ENCODE measurements around the gene ALPK3.
"Not testable (repeated sequence)": the region's sequence is repeated elsewhere in the genome, so short reads cannot be mapped to it uniquely, and the experiment has no call there.

ALPK3 gene

DNA sequence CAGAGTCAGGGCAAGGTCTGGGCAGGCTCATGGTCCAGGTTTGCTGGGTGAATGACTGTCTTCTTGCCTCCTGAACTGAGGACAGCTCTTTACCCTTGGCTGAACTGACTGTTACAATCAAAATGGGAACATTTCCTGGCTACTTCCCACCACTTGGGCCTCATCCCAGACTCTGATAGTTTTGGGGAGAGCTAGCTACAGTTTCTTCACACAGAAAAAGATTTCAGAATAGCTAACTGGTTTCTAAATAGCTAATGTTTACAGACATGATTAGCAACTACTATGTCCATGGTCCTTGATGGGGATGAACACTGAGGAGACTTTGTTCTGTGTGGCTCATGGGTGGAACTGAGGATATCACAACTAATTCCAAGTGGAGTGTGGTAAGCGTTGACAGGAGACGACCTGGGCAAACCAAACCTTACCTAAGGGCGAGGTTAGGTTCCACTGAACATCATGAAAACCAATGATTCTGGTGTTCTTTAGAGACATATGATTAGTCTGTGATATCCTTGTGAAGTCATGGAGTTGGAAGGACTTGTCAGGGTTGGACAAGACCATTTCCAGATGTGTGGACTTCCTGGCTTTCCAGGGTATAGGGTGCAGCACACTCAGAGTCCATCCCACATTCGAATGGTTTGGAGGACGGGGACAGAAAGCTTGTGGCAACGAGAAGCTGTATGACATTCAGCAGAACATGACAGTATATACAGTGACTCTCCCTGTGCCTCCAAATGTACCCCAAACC lies 7.3 kb downstream of the ALPK3 start:
- no peak for DNase-seq

DNA sequence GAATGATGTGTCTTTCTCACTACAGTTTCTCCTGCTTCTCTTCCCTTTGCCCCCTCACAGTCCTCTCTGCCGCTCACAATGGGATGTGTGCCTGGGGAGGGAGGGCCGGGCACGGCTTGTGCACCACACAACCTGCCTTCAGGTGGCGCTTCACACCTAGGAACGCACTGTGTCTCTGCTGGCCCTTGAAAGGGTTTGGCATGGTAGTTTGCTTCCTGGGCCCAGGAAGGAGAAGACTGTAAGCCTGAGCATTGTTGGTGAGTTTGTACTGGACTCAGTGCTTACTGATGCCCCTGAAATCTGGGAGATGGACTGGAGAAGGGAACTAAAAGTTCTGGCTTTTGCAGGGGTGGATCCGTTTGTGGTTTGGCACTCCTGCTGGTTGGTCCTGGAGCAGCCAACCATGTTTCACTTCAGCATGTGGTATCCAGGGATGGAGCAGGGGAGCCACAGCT lies 9.2 kb downstream of the ALPK3 start:
- DNase-seq = no peak

DNA sequence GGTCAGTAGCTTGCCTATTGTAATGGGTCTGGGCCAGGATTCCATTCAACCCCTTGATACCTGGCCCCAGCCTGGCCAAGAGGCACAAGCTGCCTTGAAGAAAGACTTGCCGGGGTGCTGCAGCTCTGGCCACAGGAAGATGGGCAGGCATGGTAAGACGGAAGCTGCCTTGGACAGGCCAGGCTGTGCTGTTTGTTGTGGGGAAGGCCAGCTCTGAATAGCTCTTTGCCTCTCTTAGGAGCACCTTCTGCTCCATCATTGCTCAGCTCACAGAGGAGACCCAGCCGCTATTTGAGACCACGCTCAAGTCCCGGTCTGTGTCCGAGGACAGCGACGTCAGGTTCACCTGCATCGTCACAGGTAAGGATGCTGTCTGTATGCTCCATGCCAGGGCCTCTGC lies 10.1 kb downstream of the ALPK3 start:
- no peak for DNase-seq

DNA sequence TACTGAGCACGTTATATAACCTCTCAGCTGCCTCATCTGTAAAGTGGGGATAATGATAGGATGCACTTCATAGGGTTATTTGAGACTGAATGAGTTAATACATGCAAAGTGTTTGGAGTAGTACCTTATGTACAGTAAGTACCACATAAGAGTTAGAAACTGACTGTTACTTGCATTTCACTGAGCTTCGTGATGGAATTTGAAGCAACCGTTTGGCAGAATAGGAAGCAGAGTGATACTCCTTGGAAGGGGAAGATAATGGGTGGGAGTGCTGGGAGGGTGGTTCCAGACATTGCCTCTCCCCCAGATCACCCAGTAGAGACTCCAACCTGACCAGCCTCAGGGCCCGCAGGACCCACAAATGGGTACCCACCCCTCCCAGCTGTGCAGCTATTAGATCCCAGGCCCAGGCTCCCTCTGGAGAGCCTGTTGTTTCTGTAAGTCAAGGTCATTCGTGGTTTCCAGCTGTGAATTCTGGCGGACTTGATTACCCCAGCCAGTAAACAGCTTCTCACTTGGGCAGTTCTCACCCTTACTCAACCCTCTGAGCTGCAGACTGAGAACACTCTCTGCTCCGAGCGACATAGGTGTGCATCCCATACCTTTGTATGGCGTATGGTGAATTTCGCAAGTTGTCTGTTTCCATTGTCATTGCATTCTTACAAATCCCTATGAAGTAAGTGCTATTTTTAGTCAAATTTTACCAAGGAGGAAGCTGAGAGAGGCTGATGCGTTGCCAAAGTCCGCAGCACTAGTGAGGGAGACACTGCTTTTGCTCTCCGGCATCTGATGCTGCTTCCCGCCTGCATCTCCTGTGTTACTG lies 11.1 kb downstream of the ALPK3 start:
- no peak for DNase-seq

DNA sequence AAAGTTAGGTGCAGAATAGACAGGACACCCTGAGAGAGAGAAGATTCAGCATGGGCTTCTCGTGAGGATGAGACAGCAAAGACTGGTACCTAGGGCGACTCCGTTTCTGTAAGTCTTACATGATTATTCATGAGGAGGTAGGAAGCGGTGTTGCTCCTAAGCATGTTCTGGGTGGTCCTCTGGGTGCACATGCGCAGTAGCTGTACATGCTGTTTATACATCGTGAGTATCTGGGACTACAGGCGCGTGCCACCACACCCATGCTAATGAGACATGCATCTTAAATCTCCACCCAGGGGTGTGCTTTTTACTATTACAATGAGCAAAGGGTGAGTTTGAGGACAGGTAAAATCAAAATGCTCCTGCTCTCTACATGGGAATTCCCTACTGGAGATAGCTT lies 12.3 kb downstream of the ALPK3 start:
- no peak for DNase-seq

DNA sequence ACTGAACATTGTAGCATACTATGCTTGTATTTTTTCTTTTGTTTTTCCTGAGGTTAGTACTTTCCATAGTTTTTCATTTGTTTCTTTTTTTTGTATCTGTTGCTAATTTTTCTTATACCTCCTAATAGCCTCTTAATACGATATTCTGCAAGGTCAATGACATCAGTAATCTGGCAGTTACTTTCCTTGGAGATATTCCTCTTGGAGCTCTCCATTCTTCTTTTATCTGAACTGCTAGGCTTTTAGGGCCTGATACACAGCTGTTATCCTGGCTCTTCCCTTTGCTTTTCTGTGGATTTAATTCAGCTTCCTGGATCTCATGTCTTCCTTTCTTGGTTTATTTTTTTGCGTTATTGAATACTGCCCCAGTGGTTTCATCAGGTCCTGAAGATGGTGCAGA lies 12.9 kb downstream of the ALPK3 start:
- no peak for DNase-seq

DNA sequence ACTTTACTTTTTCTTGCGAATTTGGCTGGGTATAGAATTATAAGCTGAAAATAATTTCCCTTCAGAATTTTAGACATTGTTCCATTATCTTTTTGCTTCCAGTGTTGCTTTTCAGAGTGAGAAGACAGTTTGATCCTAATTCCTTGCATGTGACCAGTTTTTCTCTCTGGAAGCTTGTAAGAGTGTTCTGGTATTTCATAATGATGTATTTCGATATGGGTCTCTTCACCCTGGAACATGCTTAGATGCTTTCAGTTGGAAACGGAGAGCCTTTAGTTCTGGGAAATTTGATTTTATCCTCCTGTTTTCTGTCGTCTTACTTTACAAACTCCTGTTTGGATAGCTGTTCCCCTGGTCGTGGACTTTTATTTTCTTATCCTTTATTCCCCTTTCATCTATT lies 13.9 kb downstream of the ALPK3 start:
- no peak for DNase-seq

DNA sequence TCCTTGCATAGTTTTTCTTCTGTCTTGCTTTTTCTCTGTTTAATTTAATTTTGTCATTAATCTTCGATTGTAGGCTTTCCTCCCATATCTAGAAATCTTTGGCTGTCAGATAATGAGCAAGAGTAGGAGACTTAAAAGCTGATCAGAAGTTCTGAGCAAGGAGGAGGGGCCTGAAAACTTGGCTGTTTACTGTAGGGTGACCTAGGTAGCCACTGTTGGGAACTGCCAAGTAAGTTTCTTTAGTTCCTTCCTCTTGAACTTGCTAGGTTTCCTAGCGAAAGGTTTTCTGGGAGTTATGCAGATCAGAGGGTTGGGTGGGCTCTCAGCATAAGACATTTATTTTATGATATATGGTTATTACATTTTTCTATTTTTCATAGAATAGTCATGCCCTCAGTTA lies 14.5 kb downstream of the ALPK3 start:
- no peak for DNase-seq

DNA sequence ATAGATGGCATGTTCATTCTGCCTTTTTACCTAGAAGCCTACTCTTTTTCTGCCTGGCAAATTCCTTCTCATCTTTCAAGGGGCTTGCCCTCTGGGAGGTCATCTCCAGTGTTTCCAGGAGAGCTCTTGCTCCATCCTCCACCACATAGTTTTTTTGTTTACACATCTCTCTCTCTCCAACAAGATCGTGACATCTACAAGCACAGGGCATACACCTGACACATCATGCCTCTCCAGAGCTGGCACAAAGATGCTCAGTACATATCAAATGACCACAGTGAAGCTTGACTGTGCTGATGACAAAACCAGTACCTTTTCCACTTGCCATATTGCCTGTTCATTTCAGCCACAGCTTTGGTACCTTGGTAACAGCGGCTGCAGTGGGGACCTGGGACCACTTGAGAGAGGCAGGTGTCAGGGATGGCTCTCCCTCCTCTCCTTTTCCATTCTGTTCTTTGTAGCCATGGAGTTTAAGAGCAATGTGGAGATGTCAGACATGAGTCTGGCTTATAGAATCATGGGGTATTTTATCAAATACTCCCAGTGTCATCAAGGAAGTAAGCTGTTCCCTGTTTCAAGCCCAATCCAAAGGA lies 15.4 kb downstream of the ALPK3 start:
- no peak for DNase-seq

DNA sequence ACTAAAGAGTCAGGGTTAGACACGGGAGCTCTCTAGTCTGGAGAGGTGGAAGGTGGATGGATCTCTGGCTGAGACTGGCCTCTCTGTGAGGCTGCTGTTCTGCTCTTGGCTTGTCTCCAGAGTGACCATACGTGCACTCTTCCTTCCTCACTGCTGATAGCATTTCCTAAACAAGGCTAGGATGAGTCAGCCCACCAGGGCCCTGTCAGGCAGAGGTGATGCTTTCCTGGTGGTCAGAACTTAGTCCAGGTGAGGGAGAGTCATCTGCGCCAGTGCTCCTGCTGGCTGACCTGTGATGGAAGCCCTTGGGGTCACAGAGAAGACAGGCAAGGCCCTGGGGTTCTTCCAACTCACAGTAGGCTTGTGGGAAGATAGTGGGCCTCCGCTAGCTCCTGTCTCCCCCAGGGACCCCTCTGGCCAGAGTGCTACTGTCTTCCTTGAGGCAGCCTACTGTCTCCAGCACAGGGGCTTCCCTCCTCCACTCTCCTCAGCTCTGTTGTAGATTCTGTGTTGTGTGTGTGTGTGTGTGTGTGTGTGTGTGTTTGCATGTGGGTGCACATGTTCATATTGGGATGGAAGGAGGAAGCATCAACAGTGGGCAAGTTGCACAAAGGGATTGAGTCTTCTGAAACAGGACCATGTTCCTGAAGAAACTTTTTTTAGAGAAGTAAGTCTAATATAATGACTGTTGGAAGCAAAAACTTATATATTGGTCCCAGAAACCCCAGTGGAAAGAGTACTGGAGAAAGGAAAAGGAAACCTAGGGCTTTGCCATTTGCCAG lies 16.5 kb downstream of the ALPK3 start:
- no peak for DNase-seq

DNA sequence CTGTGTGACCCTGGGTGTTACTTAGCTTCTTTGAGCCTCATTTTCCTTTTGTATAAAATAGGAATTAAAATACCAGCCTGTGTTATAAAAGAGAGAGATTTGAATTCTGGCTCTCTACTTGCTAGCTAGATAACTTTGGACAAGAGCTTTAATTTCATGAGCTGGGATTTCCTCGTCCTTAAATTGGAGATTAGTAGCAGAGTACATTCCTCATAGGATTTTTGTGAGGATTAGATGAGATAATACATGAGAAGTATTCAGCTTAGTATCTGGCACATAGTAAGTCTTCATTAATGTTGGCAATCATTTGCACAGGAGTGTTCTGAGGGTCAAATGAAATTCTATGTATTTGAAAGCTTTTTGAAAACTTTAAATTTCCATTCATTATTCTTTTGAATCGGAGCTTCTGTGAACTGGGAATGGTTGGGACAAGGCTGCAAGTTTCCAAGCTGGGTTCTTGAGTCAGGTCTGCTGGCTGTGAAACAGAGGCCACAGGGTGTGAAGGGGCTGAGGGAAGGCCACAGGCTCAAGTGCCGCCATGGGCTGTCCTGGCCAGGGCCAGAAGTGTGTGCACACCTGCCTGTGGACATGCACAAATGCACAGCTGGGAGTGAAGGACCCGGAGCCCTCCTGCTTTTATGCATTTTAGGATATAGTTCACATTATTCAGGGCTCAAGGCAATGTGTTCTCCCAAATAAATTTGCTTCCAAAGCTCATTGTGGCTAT lies 17.2 kb downstream of the ALPK3 start:
- no peak for DNase-seq

DNA sequence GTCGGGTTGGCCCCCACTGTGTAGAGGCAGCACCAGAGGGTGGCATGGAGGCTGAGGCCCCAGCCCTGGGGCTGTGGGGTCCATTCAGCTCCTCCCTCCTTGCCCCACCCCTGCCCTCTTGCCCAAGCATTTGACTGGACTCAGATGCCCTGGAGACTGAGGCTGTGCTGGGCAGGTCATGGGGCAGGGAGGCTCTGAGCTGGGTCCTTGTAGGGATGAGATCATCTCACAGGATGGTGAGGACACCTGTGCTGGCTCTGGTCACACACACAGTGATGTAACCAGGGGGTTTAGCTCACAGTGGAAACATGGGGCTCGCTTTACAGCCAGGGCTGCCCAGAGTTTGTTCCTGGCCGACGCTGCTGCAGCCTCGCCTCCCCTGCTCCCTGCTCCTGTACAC lies 17.8 kb downstream of the ALPK3 start:
- no peak for DNase-seq

DNA sequence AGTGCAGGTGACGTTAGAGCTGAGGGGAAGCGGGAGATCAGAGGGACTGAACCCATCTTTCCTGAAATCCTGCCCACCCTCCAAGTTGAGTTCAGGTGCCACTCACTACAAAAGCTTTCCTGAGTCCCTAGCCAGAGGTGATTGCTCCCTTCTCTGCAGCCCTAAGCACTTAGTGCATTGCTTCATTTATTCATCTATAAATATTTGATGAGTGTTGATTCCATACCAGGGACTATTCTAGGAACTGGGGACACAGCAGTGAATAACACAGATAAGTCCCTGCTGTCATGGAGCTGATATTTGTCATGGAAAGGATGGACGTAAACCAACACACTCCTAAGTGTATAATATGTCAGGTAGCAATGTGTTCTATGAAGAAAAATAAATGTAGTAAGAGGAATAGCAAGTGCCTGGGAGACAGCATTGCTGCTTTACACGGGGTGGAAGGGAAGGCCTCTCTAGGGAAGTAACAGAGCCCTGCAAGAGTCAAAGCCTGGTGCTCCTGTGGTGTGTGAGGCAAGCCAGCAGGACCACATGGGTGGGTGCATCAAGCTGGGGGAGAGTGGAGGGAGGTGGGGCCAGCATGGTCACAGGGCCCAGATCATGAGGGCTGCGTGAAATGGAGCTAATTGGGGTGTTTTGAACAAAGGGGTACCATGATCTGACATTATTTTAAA lies 18.6 kb downstream of the ALPK3 start:
- no peak for DNase-seq

DNA sequence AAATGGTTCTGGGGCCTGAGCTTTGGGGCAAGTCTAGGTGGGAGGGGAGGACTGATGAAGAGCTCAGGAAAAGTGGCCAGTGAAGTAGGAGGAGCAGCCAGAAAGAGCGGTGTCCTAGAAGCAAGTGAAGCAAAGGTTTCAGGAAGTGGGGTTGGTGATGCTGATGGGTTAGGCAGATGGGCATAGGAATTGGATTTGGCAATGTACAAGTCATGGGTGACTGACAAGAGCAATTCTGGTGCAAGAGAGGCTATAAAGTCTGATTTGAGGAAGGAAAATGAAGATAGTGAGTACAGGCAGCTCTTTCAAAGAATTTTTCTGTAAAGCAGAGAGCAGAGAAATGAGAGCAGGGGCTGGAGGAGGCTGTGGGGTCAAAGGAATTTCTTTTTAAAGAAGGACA lies 19.7 kb downstream of the ALPK3 start:
- no peak for DNase-seq

DNA sequence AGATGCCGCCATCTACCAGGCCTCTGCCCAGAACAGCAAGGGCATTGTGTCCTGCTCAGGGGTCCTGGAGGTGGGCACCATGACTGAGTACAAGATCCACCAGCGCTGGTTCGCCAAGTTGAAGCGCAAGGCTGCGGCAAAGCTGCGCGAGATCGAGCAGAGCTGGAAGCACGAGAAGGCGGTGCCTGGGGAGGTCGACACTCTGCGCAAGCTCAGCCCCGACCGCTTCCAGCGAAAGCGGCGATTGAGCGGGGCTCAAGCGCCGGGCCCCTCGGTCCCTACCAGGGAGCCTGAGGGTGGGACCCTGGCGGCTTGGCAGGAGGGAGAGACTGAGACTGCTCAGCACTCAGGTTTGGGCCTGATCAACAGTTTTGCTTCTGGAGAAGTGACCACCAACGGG lies 22.6 kb downstream of the ALPK3 start:
- no peak for DNase-seq

DNA sequence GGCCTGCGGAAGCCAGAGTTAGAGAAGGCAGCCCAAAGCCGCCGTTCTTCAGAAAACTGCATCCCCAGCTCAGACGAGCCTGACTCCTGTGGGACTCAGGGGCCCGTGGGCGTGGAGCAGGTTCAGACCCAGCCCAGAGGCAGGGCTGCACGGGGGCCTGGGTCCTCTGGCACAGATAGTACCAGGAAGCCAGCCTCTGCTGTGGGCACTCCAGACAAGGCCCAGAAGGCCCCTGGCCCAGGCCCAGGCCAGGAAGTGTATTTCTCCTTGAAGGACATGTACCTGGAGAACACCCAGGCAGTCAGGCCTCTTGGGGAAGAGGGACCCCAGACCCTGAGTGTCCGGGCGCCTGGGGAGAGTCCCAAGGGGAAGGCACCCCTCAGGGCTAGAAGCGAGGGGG lies 23.1 kb downstream of the ALPK3 start:
- no peak for DNase-seq

DNA sequence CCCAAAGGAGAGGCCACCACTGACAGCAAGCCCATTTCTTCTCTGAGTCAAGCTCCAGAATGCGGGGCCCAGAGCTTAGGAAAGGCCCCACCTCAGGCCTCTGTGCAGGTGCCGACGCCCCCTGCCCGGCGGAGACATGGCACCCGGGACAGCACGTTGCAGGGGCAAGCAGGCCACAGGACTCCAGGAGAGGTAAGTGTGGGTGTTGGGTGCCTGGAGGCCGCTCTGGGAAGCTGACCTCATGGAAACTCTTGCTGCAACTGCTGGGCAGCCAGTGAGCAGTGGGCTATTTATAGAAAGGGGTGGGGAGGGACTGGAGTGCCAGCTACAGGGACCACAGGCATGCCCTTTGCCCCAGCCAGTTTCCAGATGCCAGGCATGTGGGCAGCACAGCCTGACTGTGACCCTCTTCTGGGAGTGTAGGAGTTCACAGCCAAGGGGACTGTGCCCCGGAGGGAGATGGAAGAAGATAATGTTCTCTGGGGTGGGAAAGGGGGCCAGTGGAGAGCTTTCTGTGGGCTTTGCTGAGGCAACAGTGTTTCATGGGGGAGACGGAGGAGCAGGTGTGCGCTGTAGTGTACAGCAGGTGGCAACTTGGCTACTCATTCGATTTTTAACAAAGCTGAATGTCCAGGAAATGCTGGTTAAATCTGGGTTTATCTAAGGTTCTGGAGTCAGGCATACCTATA lies 23.7 kb downstream of the ALPK3 start:
- DNase-seq = no peak

DNA sequence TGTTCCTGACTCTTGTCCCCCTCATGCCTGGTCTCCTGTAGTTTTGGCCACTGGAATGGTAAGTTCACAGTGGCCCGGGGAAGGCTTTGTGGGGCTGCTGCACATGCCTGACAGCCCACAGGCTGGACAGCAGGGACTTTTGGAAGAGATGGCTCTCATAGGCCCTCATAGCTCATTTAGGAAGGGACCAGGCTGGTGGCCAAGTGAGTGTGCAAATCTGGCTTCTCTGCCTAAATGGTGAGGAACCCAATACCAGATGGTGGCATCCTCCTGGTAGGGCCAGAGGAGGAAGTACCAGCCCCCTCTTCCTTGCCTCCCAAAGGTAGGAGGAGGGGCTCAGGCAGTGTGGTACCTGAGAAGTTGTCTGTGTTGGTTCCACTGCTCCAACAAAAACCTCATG lies 25.6 kb downstream of the ALPK3 start:
- DNase-seq = no peak

DNA sequence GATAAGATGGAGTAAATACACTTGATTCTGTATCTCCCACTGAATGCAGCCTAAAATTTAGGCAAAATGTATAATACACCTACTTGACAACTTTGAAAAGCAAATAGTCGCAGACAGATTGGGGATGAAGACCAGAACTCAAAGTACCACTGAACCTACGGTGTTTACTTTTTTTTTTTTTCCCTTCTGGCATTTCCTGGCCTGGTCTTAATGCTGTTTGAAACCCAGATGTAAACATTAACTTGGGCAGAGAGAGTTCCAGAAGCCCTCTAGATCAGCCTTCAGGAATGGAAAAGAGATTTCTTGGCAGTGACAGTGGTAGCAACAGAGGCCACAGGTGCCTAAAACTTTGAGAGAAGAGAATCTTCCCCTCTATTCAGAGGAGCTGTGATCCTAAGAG lies 27.8 kb downstream of the ALPK3 start:
- DNase-seq = no peak

DNA sequence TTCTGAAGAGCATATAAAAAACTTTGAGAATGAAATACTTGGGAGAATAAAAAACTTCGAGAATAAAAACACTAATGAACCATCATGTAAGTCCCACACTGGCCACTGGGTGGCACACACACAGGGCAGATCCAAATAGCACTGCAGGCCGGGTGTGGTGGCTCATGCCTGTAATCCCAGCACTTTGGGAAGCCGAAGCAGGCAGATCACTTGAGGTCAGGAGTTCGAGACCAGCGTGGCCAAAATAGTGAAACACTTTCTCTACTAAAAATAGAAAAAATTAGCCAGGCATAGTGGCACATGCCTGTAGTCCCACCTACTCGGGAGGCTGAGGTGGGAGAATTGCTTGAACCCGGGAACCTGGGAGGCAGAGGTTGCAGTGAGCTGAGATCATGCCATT lies 28.5 kb downstream of the ALPK3 start:
- DNase-seq = not testable (repeated sequence)

DNA sequence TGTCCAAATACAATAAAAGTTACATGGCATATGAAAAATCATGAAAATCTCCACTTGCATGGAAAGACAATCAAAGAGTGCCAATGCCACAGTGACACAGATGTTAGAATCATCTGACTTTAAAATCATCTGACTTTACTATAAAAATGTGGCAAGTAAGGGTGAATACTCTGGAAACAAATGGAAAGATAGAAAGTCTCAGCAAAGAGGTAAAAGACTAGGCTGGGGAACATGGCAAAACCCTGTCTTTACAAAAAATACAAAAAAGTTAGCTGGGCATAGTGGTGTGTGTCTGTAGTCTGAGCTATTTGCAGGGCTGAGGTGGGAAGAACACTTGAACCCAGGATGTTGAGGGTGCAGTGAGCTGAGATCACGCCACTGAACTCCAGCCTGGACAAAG lies 29.1 kb downstream of the ALPK3 start:
- DNase-seq = no peak

Measured in NCI-H510A (cell line).